Activated CD8-positive, alpha-beta memory T cell treated with anti-CD3 and anti-CD28 coated beads, Interleukin-2, amount 50 U/mL, for 1 hour (primary cell): Measurements from ENCODE around the gene EFCAB12.
A peak's percentile ranks its signal among the peaks of the same experiment; 100 is the strongest.

ENCODE experiments used
- DNase-seq: peaks from one replicate; pipeline ENCODE4 v3.0.0-alpha.2; 2020; ENCODE audit errors: extremely low read depth

EFCAB12 gene

GRCh38 chr3:129445471-129445870 lies 17.0 kb upstream of the EFCAB12 start:
- DNase-seq = no peak

DNA sequence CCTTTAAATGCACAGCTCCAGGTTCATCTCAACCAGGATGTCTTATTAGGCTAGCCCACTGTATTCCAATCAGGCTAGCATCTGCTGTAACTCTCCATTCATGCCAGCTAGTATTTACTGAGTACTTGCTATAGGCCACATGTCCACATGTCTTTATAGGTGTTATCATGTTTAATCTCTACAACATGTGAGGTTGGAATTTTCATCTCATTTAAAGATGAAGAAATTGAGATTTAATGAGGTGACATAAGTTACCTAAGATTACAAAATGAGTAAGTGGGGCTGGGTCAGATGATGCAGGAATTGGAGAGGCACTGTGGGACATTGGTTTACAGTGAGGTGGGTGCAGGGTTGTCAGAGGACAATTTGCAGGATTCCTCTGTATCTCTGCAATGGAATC lies 14.5 kb upstream of the EFCAB12 start:
- DNase-seq = no peak

GRCh38 chr3:129442486-129442885 lies 14.1 kb upstream of the EFCAB12 start:
- no peak for DNase-seq

DNA sequence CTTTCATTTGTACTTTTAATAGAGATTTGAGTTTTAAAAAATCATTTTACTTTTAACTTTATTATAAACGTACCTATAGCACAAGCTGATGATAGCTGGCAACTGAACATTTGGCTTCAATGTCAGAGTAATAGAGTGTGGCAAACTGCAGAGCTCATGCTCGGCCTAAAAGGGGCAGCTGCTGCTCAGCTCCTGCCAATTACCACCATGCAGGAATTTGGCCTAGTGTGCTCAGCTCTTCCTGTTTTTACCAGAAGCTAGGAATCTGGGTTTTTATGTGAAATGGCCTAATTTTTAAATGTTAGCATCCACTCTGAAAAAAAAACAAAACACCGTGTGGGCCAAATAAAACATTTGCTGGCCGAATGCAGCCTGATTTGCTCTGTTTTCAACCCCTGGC lies 13.3 kb upstream of the EFCAB12 start:
- DNase-seq = no peak

DNA sequence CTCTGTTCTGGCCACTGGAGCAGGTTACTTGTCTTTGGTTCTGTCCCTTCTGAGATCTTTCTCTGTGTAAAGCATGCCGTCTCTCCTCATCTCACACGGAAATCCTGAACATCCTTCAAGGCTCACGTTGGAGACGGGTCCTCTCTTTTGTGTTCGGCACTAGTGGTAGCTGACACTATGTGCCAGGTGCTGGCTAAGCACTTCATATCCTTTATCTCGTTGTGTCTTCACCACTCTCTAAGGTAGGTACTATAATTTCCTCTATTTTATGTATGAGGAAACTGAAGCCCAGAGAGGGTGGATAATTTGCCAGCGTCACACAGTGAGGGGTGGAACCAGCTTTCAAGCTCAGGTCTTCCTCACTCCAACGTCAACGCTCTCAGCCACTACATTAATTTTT lies 12.8 kb upstream of the EFCAB12 start:
- DNase-seq = no peak

- DNase-seq = no peak
Measured at GRCh38 chr3:129440618-129441190, 12.3 kb upstream of the EFCAB12 start.

DNA sequence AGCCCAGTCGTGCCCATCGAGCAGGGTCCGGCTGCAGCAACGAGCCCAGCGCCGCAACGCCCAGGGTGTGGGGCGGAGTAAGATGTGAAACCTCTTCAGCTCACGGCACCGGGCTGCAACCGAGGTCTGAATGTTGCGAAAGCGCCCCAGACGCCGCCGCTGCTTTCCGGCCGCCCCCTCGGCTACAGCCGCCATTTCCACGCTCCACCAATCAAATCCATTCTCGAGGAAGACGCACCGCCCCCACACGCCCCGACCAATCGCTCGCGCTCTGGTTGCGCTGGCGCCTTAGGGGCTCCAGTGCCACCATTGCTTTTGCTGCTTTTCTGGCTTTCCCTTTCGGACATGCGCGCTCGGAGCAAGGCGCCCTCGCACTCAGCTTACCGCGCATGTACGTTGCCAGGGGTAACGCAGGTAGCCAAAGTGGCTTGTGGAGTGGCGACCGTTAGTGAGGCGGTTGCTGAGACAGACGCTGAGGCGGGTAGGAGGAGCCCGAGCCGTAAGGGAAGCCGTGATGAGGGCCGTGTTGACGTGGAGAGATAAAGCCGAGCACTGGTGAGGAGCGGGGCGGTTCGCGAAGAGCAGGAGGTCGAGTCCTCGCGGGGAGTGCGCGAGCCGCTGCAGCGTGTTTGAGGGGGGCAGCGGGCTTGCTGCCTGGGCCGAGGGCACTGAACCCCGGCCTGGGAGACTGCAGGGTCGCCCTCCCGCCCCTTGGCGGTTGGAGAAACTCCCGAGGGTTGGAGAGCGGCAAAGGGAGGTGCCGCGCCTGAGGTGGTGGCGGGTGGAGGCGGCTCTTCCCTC lies 11.6 kb upstream of the EFCAB12 start, which contains the start of the genes IFT122 and MBD4:
Gene IFT122, plus strand, starts transcription at position 408 of the 801 bp plus-strand sequence. Its CDS starts 107 bp downstream, at position 515.
Gene MBD4, minus strand, starts transcription at position 132 of the 801 bp plus-strand sequence. Its CDS starts 115 bp downstream, at position 17.
- DNase-seq = peak; percentile 99

- peak; percentile 9 for DNase-seq
Measured at GRCh38 chr3:129439226-129439816, 10.9 kb upstream of the EFCAB12 start.

DNA sequence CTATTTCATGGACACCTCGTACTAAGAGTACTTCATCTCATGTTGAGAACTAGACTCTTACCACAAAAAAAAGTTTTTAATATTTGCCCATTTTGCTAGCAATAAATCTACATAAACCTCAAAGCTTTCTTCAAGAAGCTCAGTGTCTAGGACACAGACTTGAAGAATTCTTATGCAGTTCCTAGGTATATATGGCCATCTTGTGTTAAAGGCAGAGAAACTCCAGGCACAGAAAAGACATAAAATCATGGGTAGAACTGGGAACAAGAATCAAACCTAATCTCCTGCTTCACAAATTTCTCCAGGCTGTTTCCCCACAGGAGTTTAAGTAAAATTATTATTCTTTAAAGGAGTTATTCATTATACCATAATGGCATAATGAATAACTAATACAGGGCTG lies 6.9 kb upstream of the EFCAB12 start:
- no peak for DNase-seq

DNA sequence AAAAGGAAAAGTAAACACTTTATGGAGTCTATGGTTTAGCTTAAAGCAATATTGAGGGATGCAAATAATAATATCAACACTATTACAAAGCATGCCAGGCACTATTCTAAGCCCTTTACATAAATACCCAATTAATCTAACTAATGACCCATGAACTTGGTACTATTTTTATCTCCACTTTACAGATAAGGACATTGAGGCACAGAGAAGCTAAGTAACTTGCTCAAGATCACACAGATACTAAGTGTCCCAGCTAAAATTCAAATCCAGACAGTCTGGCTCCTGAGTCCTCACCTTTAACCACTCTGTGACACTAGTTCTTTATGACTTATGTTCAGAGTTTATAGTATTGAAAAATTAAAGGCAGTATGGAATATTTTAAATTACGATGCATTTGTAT lies 5.7 kb upstream of the EFCAB12 start:
- no peak for DNase-seq

DNA sequence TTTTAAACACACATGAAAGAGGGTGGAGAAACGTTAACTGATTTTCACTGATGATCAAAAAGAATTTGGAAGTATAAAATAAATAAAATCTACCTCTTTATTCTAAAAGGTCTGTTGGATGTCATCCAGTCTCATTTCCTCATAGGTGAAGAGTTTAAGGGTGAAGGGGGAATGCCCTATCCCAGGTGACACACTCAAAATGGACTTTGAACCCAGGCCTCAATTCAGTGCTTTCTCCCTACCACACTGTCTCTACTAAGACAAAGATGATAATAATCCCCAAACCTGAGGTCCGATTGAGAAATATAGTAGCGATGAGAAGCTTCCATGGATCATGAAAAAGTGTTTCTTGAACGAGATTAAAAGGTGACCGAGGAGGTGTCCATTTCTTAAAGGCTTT lies 5.1 kb upstream of the EFCAB12 start:
- DNase-seq = no peak

DNA sequence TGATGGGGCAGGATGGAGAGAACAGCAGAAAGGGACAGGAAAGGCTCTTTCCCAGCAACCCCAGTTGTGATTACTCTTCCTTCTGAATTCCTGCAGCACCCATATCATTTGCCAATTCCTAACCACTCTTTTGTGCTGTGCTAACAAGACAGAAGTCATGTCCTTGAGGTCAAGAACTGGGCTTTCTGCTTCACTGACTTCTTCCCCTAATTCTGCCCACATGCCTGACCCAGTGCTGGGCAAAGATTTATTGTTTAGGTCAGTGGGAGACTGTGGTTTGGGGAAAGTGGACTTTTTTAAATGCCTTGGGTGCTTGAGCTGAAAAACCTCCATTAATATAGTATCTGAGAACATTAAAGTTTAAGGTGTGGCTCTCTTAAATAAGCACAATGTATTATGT lies 4.2 kb upstream of the EFCAB12 start:
- DNase-seq = no peak

DNA sequence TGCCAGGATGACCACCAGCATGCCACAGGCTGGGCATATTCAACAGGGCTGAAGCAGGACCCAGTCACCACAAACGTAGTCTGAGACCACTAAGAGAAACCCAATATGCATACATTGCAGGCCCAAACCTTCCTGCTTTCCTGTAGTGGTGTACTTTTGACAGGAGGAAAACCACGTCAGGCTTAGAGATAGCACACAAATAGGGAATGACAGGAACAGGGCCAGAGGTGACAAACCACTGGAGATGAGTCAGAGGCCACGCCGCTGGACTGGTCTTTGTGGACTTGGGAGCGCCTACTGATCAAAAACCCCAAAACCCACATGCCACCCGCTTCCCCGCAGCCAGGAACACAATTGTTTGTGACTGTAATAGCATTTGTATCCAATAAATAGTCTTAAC lies 3.6 kb upstream of the EFCAB12 start:
- no peak for DNase-seq

GRCh38 chr3:129429602-129430001 lies 1.2 kb upstream of the EFCAB12 start:
- DNase-seq = no peak

DNA sequence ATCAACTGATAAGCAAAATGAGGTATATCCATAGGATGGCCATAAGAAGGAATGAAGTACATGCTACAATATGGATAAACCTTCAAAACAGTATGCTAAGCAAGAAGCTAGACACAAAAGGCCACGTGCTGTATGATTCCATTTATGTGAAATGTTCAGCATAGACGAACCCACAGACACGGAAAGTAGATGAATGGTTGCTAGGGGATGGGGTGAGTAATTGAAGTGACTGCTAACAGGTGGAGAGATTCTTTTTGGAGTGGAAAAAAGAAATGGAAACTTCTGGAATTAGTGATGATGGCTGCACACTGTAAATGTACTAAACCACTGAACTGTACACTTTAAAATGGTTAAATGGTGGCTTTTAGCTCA lies 630 bp upstream of the EFCAB12 start:
- no peak for DNase-seq

DNA sequence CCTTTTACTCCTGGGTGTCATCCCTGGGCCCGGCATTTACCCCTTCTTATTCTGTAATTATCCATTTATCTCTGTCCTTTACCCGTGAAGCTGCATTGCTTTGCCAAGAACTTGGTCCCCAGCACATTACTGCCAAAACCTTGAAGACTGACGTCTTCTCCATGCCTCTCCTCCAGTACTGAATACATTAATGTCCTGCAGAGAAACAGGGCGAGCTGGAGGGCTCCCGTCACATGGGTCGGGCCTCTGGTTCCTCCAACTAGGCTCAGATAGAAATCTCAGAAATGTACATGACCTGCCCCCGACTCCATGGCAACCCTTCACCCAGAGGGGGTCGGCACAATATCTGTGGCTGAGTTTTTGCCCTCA lies 445 bp downstream of the EFCAB12 start:
- no peak for DNase-seq

DNA sequence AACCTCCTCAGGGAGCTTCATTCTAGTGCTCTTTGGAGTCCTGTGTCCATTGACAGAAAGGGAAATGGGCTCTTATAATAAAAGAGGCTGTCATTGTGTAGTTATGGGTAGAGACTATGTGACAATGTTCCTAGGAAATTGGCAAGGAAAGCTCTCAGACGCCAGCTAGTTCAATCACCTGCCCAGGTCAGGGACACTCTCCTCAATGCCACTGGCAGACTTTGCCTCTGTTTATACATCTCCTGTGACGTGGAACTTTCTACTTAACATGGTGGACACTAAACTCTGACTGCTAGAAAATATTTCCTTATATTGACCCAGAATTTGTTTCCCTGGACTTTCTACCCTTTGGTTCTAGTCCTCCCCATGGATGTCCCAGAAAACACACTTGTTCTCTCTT lies 2.8 kb downstream of the EFCAB12 start:
- no peak for DNase-seq

- no peak for DNase-seq
Measured at GRCh38 chr3:129425213-129425612, 3.2 kb downstream of the EFCAB12 start.

GRCh38 chr3:129424185-129424841 lies 4.1 kb downstream of the EFCAB12 start:
- DNase-seq = no peak

- DNase-seq = no peak
Measured at GRCh38 chr3:129422897-129423296, 5.5 kb downstream of the EFCAB12 start.

DNA sequence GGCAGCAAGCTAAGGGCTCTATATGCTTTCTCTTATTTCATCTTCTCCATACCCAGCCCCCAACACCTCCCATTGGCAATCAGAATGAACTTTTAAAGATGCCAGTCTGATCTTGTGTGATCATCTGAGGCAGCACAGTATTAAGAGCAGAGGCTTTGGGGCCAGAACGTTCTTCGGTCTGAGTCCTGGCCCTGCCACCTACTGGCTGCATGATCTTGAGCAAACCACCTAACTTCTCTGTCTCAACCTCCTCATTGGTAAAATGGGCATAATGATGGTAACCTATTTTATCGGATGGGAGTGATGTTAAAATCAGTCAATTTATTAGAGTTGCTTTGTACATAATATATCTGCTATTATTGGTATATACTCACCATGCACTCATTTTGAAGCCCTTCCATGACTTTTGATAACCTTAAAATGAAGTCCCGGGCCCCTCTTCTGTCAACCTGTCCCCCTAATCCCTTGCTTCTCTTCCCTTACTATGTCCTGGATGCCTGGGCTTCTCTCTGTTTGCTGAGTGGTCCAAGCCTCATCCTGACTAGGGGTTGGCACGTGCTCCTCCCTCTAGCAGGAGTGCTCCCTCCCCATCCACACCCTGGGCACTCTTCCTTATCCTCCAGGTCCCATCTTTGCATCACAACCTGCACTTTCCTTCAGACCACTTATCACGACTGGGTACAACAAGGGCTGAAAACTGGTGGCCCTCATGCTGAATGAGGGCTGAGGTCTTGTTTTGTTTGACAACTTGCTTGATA lies 6.3 kb downstream of the EFCAB12 start:
- no peak for DNase-seq
